SK-N-MC (cell line): Measurements from ENCODE around the gene WRNIP1.

Experiments
- EZH2 ChIP-seq: fragments of 200-600 bp; sonication (generic); IDR thresholded peaks from one replicate; pipeline ENCODE4 v1.6.1; 2017; ENCODE audit warnings: antibody characterized with exemption
- FOXP2 ChIP-seq: optimal IDR thresholded peaks from 2 replicates; pipeline ENCODE3; 2011; ENCODE audit warnings: mild to moderate bottlenecking, moderate library complexity; ENCODE audit not compliant: insufficient read depth; ENCODE audit errors: extremely low read length, control extremely low read depth
- POLR2AphosphoS5 ChIP-seq: IDR thresholded peaks from 2 replicates; pipeline ENCODE4 v1.6.1; 2012; ENCODE audit warnings: mild to moderate bottlenecking, low read depth, low read length, borderline replicate concordance

DNA sequence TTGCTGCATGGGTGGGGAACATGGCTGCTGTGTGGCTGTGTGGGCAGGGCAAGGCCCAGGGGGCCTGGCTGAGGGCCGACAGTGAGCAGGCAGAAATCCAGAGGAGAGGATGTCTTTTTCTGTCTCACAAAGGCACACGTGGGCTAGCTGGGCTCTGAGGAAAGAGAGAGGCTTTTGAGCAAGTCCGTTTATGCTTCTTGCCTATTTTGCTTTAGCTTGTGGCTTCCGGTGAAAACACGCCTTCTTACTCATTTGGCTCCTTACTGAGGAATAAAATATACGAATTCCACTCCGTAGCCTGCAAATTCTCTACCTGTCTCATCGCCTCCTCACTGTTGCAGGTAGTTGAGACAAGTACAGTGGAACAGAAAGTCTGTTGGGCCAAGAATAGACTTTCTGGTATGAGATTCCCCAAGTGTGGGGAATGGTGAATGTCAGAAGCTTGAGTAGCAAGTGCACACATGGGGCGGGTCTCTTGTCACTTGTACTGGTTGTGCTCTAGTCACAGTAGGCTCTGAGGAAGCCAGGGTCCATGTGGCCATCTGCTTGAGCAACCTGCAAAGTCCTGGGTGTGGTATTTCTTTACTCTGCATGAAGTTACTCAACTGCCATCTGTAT lies 28.4 kb downstream of the WRNIP1 start:
- no peak for TF ChIP-seq EZH2
- no peak for TF ChIP-seq POLR2AphosphoS5
- no peak for TF ChIP-seq FOXP2
